GM12891 (cell line): ENCODE results near the gene ZCCHC24.

ENCODE experiments used
- POLR2AphosphoS5 ChIP-seq: IDR thresholded peaks from 2 replicates; pipeline ENCODE4 v1.6.1; 2011; ENCODE audit warnings: low read depth, low read length, control low read depth
- TAF1 ChIP-seq: IDR thresholded peaks from 2 replicates; pipeline ENCODE4 v1.6.1; 2011; ENCODE audit warnings: low read depth, low read length, control low read depth

- TF ChIP-seq POLR2AphosphoS5 (no peak), TAF1 (no peak)
Observed at GRCh38 chr10:79393924-79394610, 51.4 kb downstream of the ZCCHC24 start.
